ENCODE data around the gene SPDYC.
"Not testable (repeated sequence)": the region's sequence is repeated elsewhere in the genome, so short reads cannot be mapped to it uniquely, and the experiment has no call there.

- TF ChIP-seq, protein P1, sequence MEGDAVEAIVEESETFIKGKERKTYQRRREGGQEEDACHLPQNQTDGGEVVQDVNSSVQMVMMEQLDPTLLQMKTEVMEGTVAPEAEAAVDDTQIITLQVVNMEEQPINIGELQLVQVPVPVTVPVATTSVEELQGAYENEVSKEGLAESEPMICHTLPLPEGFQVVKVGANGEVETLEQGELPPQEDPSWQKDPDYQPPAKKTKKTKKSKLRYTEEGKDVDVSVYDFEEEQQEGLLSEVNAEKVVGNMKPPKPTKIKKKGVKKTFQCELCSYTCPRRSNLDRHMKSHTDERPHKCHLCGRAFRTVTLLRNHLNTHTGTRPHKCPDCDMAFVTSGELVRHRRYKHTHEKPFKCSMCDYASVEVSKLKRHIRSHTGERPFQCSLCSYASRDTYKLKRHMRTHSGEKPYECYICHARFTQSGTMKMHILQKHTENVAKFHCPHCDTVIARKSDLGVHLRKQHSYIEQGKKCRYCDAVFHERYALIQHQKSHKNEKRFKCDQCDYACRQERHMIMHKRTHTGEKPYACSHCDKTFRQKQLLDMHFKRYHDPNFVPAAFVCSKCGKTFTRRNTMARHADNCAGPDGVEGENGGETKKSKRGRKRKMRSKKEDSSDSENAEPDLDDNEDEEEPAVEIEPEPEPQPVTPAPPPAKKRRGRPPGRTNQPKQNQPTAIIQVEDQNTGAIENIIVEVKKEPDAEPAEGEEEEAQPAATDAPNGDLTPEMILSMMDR (conservative IDR thresholded peaks at IDR 0.05; ENCODE audit: low read depth, low read length), result not testable (repeated sequence)
- not testable (repeated sequence) for TF ChIP-seq EZH2 (IDR thresholded peaks at IDR 0.05; ENCODE audit: low read length, unreplicated experiment); EZH2phosphoT487 (IDR thresholded peaks at IDR 0.05; ENCODE audit: borderline replicate concordance, low read length)
These were observed 4.6 kb downstream of the SPDYC start for GRCh38 chr11:65174571-65175010.

Measured in PC-3 (cell line).